ENCODE results near the gene BRIX1. TPM values are rescaled to one million over a fixed set of nuclear protein-coding genes. Genes with fewer than 3 reads are reported as not detected.
A peak's percentile ranks its signal among the peaks of the same experiment; 100 is the strongest.

BRIX1 gene
- total RNA-seq, 2 donors from 2014 or later: 15.6 to 20.4 TPM

DNA sequence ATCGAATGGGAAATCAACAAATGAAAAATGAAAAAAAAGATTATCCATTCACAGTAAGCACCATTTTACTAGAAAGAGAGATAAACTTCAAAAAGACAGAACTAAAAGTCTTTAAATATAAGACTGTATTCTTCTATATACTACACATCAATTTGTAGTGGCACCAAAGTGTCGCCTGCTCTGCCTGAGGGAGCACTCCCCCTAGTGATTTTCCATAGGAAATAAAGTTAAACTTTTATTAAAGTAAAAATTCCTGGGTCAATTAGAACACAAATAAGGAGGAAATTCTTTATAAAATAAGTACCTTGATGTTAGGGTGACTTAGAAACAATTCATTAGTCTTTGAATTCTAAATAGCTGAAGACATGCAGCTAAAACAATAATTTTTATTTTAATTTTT is 9.9 kb upstream of the BRIX1 start:
- no peaks in the 10 kb centered on the region for H3K27me3 ChIP-seq (replicated peaks; ENCODE audit: insufficient read depth)
- no peaks in the 10 kb centered on the region for H3K4me1 ChIP-seq (replicated peaks)
- H3K36me3 ChIP-seq: no peaks in the 10 kb centered on the region
- H3K9me3 ChIP-seq: no peaks in the 10 kb centered on the region
- no peak overlapping the region for H3K4me3 ChIP-seq
- intact Hi-C loops (cut with DNase I): no loop called here
- no peak for DNase-seq (ENCODE audit: low spot score)
- TF ChIP-seq CTCF (IDR thresholded peaks at IDR 0.05) (peak in 1 of 4 experiments; percentile 16), POLR2A (IDR thresholded peaks at IDR 0.05) (no peak)
- H3K27ac ChIP-seq: no peak overlapping the region
- WGBS: 80% methylated on average over 2 of the region's 2 CpGs

- Histone ChIP-seq H3K4me3 (no peak overlapping the region), H3K27me3 (replicated peaks; ENCODE audit: insufficient read depth) (no peaks in the 10 kb centered on the region), H3K9me3 (no peaks in the 10 kb centered on the region), H3K36me3 (no peaks in the 10 kb centered on the region), H3K27ac (no peak overlapping the region), H3K4me1 (replicated peaks) (peaks cover 2% of the 10 kb centered on the region)
- WGBS: 60% methylated on average over 2 of the region's 2 CpGs
- intact Hi-C loops (cut with DNase I): no loop called here
- no peak for DNase-seq (ENCODE audit: low spot score)
- TF ChIP-seq POLR2A (IDR thresholded peaks at IDR 0.05): no peak
- TF ChIP-seq CTCF (IDR thresholded peaks at IDR 0.05): no peak
- TF ChIP-seq POLR2AphosphoS5 (IDR thresholded peaks at IDR 0.05): no peak
These were observed 2.4 kb upstream of the BRIX1 start for GRCh38 chr5:34913072-34913471.

GRCh38 chr5:34914671-34915138 is 806 bp upstream of the BRIX1 start:
- WGBS: 3% methylated on average over 20 of the region's 20 CpGs
- Histone ChIP-seq H3K4me1 (replicated peaks) (peaks cover 2% of the 10 kb centered on the region), H3K4me3 (peak overlapping the region; percentile 75 to 89), H3K27me3 (replicated peaks; ENCODE audit: insufficient read depth) (no peaks in the 10 kb centered on the region), H3K27ac (peak overlapping the region; percentile 84 to 87), H3K36me3 (no peaks in the 10 kb centered on the region), H3K9me3 (no peaks in the 10 kb centered on the region)
- TF ChIP-seq CTCF (IDR thresholded peaks at IDR 0.05): no peak
- no peak for TF ChIP-seq POLR2AphosphoS5 (IDR thresholded peaks at IDR 0.05)
- TF ChIP-seq POLR2A (IDR thresholded peaks at IDR 0.05): no peak
- DNase-seq (ENCODE audit: low spot score): peak; percentile 11
- intact Hi-C loops (cut with DNase I): no loop called here

DNA sequence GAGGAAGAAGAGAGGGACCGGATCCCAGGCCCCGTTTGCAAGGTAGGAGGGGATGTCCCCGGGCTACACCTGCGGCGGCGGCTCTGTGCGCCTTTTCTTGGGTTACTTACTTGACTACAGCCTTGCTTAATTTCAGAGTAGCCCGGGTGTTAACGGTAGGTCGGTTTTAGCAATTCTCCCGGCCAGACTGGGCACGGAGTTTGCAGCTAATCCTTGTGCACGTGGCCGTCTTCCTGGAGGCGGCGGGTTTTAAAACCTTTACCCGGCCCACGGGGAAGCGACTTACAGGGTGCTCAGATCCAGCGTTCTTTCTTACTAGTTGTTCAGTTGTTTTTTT is 313 bp downstream of the BRIX1 start:
- TF ChIP-seq POLR2A (IDR thresholded peaks at IDR 0.05) (no peak), CTCF (IDR thresholded peaks at IDR 0.05) (no peak), POLR2AphosphoS5 (IDR thresholded peaks at IDR 0.05) (no peak)
- peak overlapping the region; percentile 75 to 89 for H3K4me3 ChIP-seq
- intact Hi-C loops (cut with DNase I): no loop called here
- under 1% methylated on average over 20 of the region's 20 CpGs for WGBS
- H3K4me1 ChIP-seq (replicated peaks): peaks cover 6% of the 10 kb centered on the region
- no peak for DNase-seq (ENCODE audit: low spot score)
- H3K36me3 ChIP-seq: no peaks in the 10 kb centered on the region
- no peaks in the 10 kb centered on the region for H3K27me3 ChIP-seq (replicated peaks; ENCODE audit: insufficient read depth)
- H3K9me3 ChIP-seq: no peaks in the 10 kb centered on the region
- H3K27ac ChIP-seq: peak overlapping the region; percentile 84 to 87

- H3K4me3 ChIP-seq: peak overlapping the region; percentile 75 to 89
- TF ChIP-seq POLR2A (IDR thresholded peaks at IDR 0.05) (no peak), POLR2AphosphoS5 (IDR thresholded peaks at IDR 0.05) (no peak), CTCF (IDR thresholded peaks at IDR 0.05) (no peak)
- no peak for DNase-seq (ENCODE audit: low spot score)
- no peaks in the 10 kb centered on the region for H3K27me3 ChIP-seq (replicated peaks; ENCODE audit: insufficient read depth)
- peaks cover 6% of the 10 kb centered on the region for H3K4me1 ChIP-seq (replicated peaks)
- H3K36me3 ChIP-seq: no peaks in the 10 kb centered on the region
- WGBS: 21% methylated on average over 6 of the region's 6 CpGs
- H3K9me3 ChIP-seq: no peaks in the 10 kb centered on the region
- H3K27ac ChIP-seq: no peak overlapping the region
- intact Hi-C loops (cut with DNase I): no loop called here
These were observed 1.0 kb downstream of the BRIX1 start for GRCh38 chr5:34916518-34916917.
